ENCODE results near the gene GNRHR.
"Not testable (repeated sequence)": the region's sequence is repeated elsewhere in the genome, so short reads cannot be mapped to it uniquely, and the experiment has no call there.

The GNRHR gene

DNA sequence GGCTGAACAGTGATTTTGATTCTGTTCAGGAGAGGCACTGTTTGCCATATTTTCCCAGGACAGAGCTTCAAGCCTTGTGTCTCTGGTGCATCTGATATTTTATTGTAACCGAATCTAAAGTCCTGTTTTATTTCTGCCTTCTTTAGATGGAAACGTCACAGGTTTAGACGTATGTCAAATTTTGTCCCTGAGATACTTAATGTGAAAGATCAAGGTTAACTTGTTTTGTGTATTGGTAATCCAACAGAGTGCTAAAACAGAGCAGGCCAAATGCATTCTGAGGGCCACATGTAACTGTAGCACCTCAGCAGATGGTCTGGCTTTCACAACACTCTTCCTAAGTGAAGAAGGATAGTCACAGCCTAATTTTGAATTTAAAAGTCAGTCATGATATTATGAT is at the start of gene GNRHR:
Gene GNRHR (minus strand): TSS at position 101 of the 400 bp plus-strand sequence. CDS start 53 bp downstream, at position 48.
- DNase-seq, result no peak

DNA sequence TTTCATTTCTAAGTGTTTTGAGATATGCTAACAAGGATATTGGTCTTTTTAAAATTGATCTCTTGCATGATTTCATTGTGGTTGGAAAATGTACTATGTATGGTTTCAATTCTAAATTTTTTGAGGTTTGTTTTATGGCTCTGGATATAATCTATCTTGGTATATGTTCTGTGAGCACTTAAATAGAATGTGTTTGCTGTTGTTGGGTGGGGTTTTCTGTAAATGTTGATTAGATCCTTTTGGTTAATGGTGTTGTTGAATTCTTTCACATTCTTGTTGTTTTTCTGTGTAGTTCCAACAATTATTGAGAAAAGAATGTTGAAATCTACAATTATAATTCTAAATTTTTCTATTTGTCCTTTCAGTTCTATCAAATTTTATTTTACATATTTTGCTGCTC is 42.6 kb upstream of the GNRHR start:
- no peak for DNase-seq

DNA sequence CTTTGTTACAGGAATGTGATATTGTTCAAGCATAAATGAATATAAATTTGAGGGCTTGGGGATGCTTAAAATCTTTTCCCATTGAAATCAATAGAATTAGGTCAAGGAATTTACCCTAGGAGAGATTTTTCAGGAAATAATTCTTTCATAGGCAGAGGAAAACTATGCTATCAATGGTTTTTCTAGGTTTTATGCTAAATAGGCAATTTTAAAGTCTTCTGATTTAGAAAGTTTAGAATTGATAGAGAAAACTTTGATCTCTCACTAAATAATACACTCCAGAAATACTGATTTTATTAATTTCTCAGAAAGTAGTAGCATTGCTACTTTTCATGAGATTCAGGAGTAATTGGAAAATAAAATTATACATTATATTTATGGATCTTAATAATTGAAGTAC is 36.5 kb upstream of the GNRHR start:
- no peak for DNase-seq

- no peak for DNase-seq
Measured at GRCh38 chr4:67787311-67787710, 33.1 kb upstream of the GNRHR start.

- DNase-seq, result no peak
Measured at GRCh38 chr4:67785528-67785927, 31.3 kb upstream of the GNRHR start.

DNA sequence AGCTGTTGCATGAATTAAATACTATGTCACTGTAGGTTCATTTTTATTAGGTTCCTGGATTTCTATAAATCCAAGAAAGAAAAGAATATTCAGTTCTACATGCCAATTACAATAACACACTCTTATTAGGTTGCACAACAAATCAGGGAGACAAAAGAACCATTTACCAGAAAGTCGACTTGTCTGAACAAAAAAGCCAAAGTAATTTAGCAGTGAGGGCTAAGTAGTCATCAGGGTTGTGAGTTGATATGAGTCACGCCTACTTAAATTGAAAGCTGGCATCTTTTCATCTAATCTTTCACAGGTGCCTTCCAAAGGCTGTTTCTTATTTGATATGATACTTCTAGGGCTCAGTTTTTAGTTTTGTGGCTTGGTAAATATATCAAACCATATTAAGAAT is 25.4 kb upstream of the GNRHR start:
- no peak for DNase-seq

DNA sequence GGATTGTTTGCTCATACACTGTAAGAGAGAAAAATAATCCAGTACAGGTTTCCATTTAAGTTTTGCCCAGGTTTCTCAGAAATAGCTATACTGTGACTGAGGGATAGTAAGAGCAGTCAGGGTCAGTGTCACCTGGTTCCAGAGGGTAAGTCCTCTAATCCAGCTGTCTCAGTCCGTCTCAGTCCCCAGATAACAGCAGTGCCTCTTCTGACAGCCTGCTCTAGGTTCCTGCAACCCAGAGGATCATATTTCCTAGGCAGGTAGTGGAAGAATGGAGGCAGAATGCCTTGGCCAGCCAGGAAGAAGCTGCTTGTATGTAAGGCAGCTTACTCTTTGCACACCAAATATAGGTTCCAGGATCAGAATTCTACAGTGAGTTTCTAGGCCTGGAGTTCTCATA is 22.6 kb upstream of the GNRHR start:
- no peak for DNase-seq

- no peak for DNase-seq
Measured at GRCh38 chr4:67770422-67770821, 16.2 kb upstream of the GNRHR start.

DNA sequence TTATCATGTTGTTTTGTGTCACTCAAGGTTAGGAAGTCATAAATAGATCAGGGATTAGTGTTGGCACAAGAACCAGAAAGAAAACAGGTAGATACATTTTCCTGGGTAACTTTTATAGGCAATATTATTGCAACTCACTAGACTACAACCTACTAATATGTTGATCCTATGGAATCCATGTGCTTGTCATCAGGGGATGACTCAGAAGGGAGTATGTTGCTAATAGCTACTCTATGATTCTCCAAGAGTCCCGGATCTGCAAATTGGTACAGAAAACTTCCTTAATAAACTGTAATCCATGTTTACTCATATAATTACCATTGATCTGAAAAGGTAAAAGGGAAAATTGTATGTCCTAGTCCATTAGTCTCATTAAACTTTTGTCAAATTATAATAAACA is 11.7 kb upstream of the GNRHR start:
- DNase-seq, result no peak

DNA sequence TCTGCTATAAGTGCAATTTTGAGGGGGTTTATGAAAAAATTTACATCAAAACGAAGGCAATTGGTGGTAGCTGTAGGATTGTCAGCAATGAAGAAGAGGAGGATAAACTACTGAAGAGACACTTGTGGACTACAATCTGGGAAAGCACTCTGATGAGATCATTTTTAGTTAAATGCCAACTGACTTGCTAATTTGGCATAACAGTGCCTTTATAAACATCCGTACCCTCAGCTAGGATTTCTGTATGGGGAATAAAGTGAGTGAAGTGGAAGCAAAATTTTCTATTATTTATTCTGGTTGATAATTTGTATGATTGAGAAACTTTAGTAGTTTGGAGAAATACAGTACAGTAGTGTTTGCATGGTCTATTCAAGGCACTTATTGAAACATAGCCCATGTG is 11.2 kb upstream of the GNRHR start:
- no peak for DNase-seq

- no peak for DNase-seq
Measured at GRCh38 chr4:67764183-67764582, 10.0 kb upstream of the GNRHR start.

GRCh38 chr4:67762086-67762485 is 7.9 kb upstream of the GNRHR start:
- no peak for DNase-seq

GRCh38 chr4:67756991-67757390 is 2.8 kb upstream of the GNRHR start:
- not testable (repeated sequence) for DNase-seq

DNA sequence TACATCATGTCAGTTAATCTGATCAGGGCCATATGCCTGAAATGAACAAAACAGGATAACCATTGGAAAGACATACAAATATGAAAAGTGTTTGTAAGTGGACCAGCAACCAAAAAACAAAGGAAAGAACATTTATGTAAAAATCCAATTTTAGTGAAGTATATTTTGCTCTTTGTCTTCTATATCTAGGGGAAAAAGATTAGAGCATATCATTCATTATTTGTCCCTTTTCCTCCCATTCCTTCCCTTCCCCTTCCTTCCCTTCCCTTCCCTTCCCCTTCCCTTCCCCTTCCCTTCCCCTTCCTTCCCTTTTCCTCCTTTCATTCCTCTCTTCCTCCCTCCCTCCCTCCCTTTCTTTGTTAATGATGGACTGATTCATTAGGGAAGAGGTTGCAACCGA is 1.8 kb upstream of the GNRHR start:
- no peak for DNase-seq

GRCh38 chr4:67751260-67751659 is 2.9 kb downstream of the GNRHR start:
- no peak for DNase-seq

DNA sequence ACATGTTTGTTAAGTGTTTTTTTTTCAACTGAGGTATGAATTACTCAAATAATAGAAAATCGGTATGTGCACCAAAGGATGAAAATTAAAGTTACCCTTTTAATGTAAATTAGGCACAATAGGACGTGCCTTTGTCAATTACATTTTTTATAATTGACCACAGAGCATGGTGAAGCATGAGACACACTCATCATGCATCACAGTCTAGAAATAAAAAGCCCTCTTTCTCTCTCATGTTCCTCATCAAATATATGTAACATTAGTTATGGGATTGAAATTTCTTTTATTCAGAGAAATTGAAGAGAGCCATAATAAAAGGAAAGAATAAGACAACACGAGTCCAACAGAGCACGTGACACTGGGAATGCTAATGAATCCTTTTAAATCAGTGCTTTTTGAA is 3.5 kb downstream of the GNRHR start:
- DNase-seq, result no peak

GRCh38 chr4:67749286-67749685 is 4.9 kb downstream of the GNRHR start:
- no peak for DNase-seq

- no peak for DNase-seq
Measured at GRCh38 chr4:67746797-67747495, 7.2 kb downstream of the GNRHR start.

GRCh38 chr4:67744561-67745283 is 9.5 kb downstream of the GNRHR start:
- DNase-seq, result no peak

GRCh38 chr4:67743194-67743593 is 11.0 kb downstream of the GNRHR start:
- DNase-seq, result no peak

GRCh38 chr4:67736262-67736661 is 17.9 kb downstream of the GNRHR start:
- DNase-seq, result no peak

GRCh38 chr4:67735325-67735724 is 18.9 kb downstream of the GNRHR start:
- no peak for DNase-seq

GRCh38 chr4:67730511-67730910 is 23.7 kb downstream of the GNRHR start:
- DNase-seq, result not testable (repeated sequence)

- no peak for DNase-seq
Measured at GRCh38 chr4:67727124-67727850, 26.9 kb downstream of the GNRHR start.

All from GDM1 (cell line).